Measurements from ENCODE around the gene CPNE7.

CPNE7 gene

GRCh38 chr16:89607937-89608740, 32.6 kb downstream of the CPNE7 start:
- Histone ChIP-seq H3K79me2 (ENCODE audit: insufficient read depth, low read length) (no peaks in the 10 kb centered on the region), H2AFZ (ENCODE audit: low read depth, low read length, severe bottlenecking) (no peak overlapping the region), H3K36me3 (ENCODE audit: low read length) (no peaks in the 10 kb centered on the region), H4K20me1 (ENCODE audit: low read depth, low read length) (no peaks in the 10 kb centered on the region), H3K27me3 (ENCODE audit: low read length) (no peaks in the 10 kb centered on the region), H3K4me2 (ENCODE audit: low read depth, low read length, poor library complexity, severe bottlenecking) (no peak overlapping the region), H3K9ac (ENCODE audit: low read length) (no peak overlapping the region), H3K4me3 (ENCODE audit: insufficient read depth, low read length, poor library complexity, severe bottlenecking) (no peak overlapping the region), H3K9me2 (replicated peaks; ENCODE audit: insufficient read depth, low read length) (no peaks in the 10 kb centered on the region), H3K27ac (ENCODE audit: low read depth, low read length) (no peak overlapping the region), H3K9me3 (ENCODE audit: insufficient read depth, low read length) (no peaks in the 10 kb centered on the region), H3F3A (ENCODE audit: insufficient read depth) (no peaks in the 10 kb centered on the region)
- TF ChIP-seq EZH2phosphoT487 (conservative IDR thresholded peaks at IDR 0.05; ENCODE audit: low read length) (no peak), CTCF (IDR thresholded peaks at IDR 0.05; ENCODE audit: insufficient read depth, low read length, poor library complexity, severe bottlenecking) (no peak)

- Histone ChIP-seq H3K27ac (ENCODE audit: low read depth, low read length) (no peak overlapping the region), H3K9me2 (replicated peaks; ENCODE audit: insufficient read depth, low read length) (no peaks in the 10 kb centered on the region), H3K9me3 (ENCODE audit: insufficient read depth, low read length) (no peaks in the 10 kb centered on the region), H3K4me3 (ENCODE audit: insufficient read depth, low read length, poor library complexity, severe bottlenecking) (no peak overlapping the region), H3K27me3 (ENCODE audit: low read length) (no peaks in the 10 kb centered on the region), H3K79me2 (ENCODE audit: insufficient read depth, low read length) (no peaks in the 10 kb centered on the region), H3K36me3 (ENCODE audit: low read length) (no peaks in the 10 kb centered on the region), H3K4me2 (ENCODE audit: low read depth, low read length, poor library complexity, severe bottlenecking) (no peak overlapping the region), H3K9ac (ENCODE audit: low read length) (no peak overlapping the region), H3F3A (ENCODE audit: insufficient read depth) (no peaks in the 10 kb centered on the region), H2AFZ (ENCODE audit: low read depth, low read length, severe bottlenecking) (no peak overlapping the region), H4K20me1 (ENCODE audit: low read depth, low read length) (no peaks in the 10 kb centered on the region)
- TF ChIP-seq EZH2phosphoT487 (conservative IDR thresholded peaks at IDR 0.05; ENCODE audit: low read length): no peak
- no peak for TF ChIP-seq CTCF (IDR thresholded peaks at IDR 0.05; ENCODE audit: insufficient read depth, low read length, poor library complexity, severe bottlenecking)
These were observed 34.5 kb downstream of the CPNE7 start for GRCh38 chr16:89610108-89610453.

- H3K4me2 ChIP-seq (ENCODE audit: low read depth, low read length, poor library complexity, severe bottlenecking): no peak overlapping the region
- H3K27me3 ChIP-seq (ENCODE audit: low read length): no peaks in the 10 kb centered on the region
- TF ChIP-seq EZH2phosphoT487 (conservative IDR thresholded peaks at IDR 0.05; ENCODE audit: low read length) (no peak), CTCF (IDR thresholded peaks at IDR 0.05; ENCODE audit: insufficient read depth, low read length, poor library complexity, severe bottlenecking) (no peak)
- no peaks in the 10 kb centered on the region for H3K9me2 ChIP-seq (replicated peaks; ENCODE audit: insufficient read depth, low read length)
- H3K79me2 ChIP-seq (ENCODE audit: insufficient read depth, low read length): no peaks in the 10 kb centered on the region
- H3K27ac ChIP-seq (ENCODE audit: low read depth, low read length): no peak overlapping the region
- no peak overlapping the region for H2AFZ ChIP-seq (ENCODE audit: low read depth, low read length, severe bottlenecking)
- no peaks in the 10 kb centered on the region for H3F3A ChIP-seq (ENCODE audit: insufficient read depth)
- no peaks in the 10 kb centered on the region for H3K36me3 ChIP-seq (ENCODE audit: low read length)
- H4K20me1 ChIP-seq (ENCODE audit: low read depth, low read length): no peaks in the 10 kb centered on the region
- H3K9ac ChIP-seq (ENCODE audit: low read length): no peak overlapping the region
- no peak overlapping the region for H3K4me3 ChIP-seq (ENCODE audit: insufficient read depth, low read length, poor library complexity, severe bottlenecking)
- H3K9me3 ChIP-seq (ENCODE audit: insufficient read depth, low read length): no peaks in the 10 kb centered on the region
These were observed 37.0 kb downstream of the CPNE7 start for GRCh38 chr16:89612415-89613166.

Measured in SU-DHL-6 (cell line).